GM15510 (cell line): ENCODE data around the gene FUT7.

ENCODE experiments used
- POLR2A ChIP-seq: IDR thresholded peaks from 3 replicates; pipeline ENCODE4 v1.6.1; 2011; ENCODE audit warnings: borderline replicate concordance; ENCODE audit not compliant: insufficient read length; ENCODE audit errors: extremely low read depth

Gene FUT7

DNA sequence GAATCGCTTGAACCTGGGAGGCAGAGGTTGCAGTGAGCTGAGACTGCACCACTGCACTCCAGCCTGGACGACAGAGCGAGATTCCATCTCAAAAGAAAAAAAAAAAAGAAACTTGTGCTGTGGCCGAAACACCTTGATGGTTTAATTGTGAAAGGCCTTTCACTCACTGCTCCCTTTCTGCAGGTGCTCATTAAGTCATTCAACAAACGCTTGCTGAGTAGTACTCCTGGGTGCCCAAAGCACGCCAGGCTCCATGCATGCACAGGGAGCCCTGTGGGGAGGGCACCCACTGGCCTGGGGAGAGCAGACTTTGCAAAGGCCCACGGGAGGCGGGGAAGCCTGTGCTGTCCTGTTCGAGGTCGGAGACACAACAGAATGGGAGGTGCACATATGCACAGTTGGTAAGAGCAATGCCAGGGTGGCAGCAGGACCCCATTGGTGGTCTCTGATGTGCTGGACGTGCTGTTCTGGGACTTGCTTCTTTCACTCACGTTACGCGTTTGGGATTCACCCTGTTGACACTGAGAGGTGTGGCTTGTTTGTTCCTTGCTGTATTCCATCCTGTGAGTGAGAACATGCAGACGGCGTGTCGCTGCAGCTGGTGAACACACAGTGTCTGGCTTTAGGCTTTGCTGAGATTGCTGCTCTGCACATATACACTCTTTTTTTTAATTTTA, 25.0 kb upstream of the FUT7 start:
- no peak for TF ChIP-seq POLR2A

- no peak for TF ChIP-seq POLR2A
Measured at GRCh38 chr9:137055385-137056364, 23.8 kb upstream of the FUT7 start.

- no peak for TF ChIP-seq POLR2A
Measured at GRCh38 chr9:137054932-137055384, 23.1 kb upstream of the FUT7 start.

- no peak for TF ChIP-seq POLR2A
Measured at GRCh38 chr9:137053944-137054931, 22.4 kb upstream of the FUT7 start, which contains the start of gene ENTPD2. Gene ENTPD2 (minus strand): TSS chr9:137054061. CDS start chr9:137053997, 64 bp downstream.

DNA sequence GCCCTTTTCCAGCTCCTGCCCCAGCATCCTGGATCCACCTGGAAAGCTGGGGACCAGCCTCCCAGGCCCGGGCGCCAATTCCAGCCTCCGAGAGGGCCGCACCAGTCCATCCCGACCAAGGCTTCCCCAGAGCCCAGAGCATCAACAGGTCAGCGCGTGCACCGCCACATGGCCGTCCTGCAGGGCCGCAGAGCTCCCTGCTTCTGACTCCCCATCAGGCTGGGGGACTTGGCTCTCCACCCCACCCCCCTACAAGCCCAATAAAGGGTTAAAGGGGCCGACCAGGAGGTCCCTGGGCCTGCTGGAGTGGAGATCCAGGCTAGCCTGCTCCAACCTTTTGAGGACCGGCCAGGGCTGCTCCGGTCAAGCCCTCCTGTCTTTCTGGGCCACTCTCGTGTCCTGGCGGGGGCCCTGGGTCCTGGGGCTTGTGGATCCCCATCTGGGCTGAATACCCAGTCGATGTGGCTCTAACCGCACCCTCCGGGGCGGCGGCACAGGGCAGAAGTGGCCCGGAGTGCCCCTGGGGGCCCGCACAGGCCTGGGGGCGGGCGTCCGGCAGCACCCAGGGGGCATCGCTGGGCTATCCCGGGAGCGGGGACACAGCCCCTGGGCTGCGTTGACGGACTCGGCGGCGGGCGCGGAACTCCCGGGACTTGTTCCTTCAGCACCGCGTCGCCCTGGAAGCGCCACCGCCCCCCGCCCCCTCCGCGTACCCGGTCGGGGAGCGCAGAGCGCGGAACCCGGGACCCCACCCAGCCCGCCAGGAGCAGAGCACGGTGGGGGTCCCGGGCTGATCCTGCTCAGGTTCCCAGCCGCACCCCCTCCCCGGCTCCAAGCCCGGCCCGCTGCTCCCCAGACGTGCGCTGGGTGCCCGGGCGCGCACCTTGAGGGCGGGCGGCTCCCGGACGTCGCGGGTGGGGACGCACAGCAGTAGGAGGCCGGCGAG, 21.4 kb upstream of the FUT7 start:
- TF ChIP-seq POLR2A = no peak

- TF ChIP-seq POLR2A = no peak
Measured at GRCh38 chr9:137052293-137052692, 20.4 kb upstream of the FUT7 start.

- no peak for TF ChIP-seq POLR2A
Measured at GRCh38 chr9:137051145-137051724, 19.3 kb upstream of the FUT7 start.

GRCh38 chr9:137050570-137050969, 18.7 kb upstream of the FUT7 start:
- no peak for TF ChIP-seq POLR2A

DNA sequence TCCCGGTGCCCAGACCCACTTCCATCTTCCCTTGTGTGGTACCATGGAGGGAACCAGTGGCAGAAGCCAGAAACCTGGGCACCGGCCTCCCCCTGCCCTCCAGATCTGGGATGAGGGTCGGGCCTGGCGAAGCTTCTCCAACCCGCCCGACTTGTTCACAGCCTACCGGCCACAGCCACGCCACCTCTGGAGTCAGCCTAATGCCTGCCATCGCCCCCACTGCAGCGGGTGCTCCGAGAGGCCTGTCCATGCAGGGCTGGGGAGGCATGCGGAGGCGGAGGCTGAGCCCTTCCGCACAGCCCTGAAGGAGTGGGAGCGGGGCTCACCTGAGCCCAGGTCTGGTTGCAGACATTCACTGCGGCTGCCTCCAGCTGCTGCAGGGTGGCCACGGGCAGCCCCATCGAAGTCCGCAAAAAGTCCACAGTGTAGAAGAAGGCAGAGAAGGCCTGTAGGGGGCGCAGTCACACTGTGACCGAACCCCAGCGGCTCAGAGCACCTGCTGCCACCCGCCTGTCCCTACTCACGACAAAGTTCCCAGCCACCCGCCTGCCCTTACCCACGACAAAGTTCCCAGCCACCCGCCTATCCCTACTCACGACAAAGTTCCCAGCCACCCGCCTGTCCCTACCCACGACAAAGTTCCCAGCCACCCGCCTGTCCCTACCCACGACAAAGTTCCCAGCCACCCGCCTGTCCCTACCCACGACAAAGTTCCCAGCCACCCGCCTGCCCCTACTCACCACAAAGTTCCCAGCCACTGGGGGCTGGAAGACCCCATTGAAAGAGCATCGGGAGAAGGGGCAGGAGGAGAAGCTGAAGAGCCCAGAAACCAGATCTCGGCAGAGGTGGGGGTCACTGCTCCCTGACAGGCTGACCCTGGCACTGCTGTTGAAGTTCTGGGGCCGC, 17.9 kb upstream of the FUT7 start:
- no peak for TF ChIP-seq POLR2A

DNA sequence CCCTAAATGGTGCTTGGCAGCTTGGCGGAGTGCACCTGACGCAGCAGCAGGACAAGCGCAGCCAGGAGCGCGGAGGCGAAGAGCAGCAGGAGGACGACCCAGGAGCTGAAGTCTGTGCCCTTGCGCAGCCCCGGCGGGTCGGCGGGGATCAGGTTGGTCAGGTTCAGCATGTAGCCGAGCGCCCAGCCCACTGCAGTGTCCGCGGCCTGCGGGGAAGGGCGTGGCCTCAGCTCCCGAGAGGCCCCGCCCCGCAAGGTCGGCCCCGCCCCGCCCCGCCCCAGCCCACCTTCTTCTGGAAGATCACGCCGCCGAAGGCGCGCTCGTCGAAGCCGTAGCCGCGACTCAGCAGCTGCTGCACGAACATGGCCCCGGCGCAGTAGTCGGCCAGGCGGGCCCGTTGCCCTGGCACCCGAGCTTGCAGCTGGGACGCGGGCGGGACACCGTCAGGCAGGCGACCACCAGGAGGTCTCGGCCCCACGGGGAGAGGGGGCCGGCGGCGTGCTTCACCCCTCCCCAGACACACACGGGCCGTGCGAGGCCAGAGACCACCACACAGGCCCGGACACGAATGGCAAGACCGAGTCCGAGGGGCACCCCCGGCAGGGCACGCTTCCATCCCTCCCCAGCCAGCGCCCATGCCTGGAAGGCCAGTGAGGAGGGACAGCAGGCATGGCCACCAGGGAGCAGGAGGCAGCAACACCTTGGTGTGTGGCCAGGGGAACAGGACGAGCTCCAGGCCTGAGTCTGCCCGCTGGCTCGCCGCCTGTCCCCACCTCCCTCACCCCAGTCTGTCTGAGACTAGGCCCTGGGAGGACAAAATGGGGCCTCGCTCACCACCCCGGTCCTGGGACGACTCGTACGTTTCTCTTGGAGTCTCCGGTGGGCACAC, 17.0 kb upstream of the FUT7 start:
- TF ChIP-seq POLR2A = no peak
